Measurements from ENCODE around the gene DYNLT2.

Gene DYNLT2

GRCh38 chr6:169751242-169752073 lies at the start of gene DYNLT2, which contains the start of gene ERMARD:
Gene DYNLT2 (minus strand): TSS chr6:169751572. CDS start chr6:169751458, 114 bp downstream.
Gene ERMARD (plus strand): TSS chr6:169751622. CDS start chr6:169751658, 36 bp downstream.
- DNase-seq (ENCODE audit: low spot score): peak; percentile 89

- DNase-seq (ENCODE audit: low spot score): peak; percentile 48
These were observed 49.5 kb upstream of the DYNLT2 start for GRCh38 chr6:169800668-169801395.

- DNase-seq (ENCODE audit: low spot score): no peak
These were observed 48.8 kb upstream of the DYNLT2 start for GRCh38 chr6:169800116-169800667.

GRCh38 chr6:169799474-169799926 lies 48.1 kb upstream of the DYNLT2 start:
- DNase-seq (ENCODE audit: low spot score): peak; percentile 65

GRCh38 chr6:169798764-169799473 lies 47.5 kb upstream of the DYNLT2 start:
- DNase-seq (ENCODE audit: low spot score): no peak

- no peak for DNase-seq (ENCODE audit: low spot score)
These were observed 43.8 kb upstream of the DYNLT2 start for GRCh38 chr6:169795196-169795595.

GRCh38 chr6:169794317-169795055 lies 43.1 kb upstream of the DYNLT2 start:
- DNase-seq (ENCODE audit: low spot score): no peak

GRCh38 chr6:169793408-169793807 lies 42.0 kb upstream of the DYNLT2 start:
- no peak for DNase-seq (ENCODE audit: low spot score)

GRCh38 chr6:169792306-169793015 lies 41.1 kb upstream of the DYNLT2 start:
- no peak for DNase-seq (ENCODE audit: low spot score)

- DNase-seq (ENCODE audit: low spot score): no peak
These were observed 40.4 kb upstream of the DYNLT2 start for GRCh38 chr6:169791721-169792131.

- peak; percentile 73 for DNase-seq (ENCODE audit: low spot score)
These were observed 38.9 kb upstream of the DYNLT2 start for GRCh38 chr6:169789944-169790927.

GRCh38 chr6:169789146-169789943 lies 38.0 kb upstream of the DYNLT2 start:
- no peak for DNase-seq (ENCODE audit: low spot score)

GRCh38 chr6:169788809-169789145 lies 37.4 kb upstream of the DYNLT2 start:
- no peak for DNase-seq (ENCODE audit: low spot score)

GRCh38 chr6:169787797-169788196 lies 36.4 kb upstream of the DYNLT2 start:
- DNase-seq (ENCODE audit: low spot score): no peak

- no peak for DNase-seq (ENCODE audit: low spot score)
These were observed 35.0 kb upstream of the DYNLT2 start for GRCh38 chr6:169786349-169786748.

GRCh38 chr6:169785566-169785965 lies 34.2 kb upstream of the DYNLT2 start:
- no peak for DNase-seq (ENCODE audit: low spot score)

- DNase-seq (ENCODE audit: low spot score): no peak
These were observed 33.5 kb upstream of the DYNLT2 start for GRCh38 chr6:169784821-169785340.

Data from globus pallidus (tissue), 1 donor.